H4 (cell line): Measurements from ENCODE around the gene SBF2. TPM values are rescaled to one million over a fixed set of nuclear protein-coding genes. Genes with fewer than 3 reads are reported as not detected.
"Not testable (repeated sequence)": the region's sequence is repeated elsewhere in the genome, so short reads cannot be mapped to it uniquely, and the experiment has no call there.

ENCODE experiments used
- DNase-seq: peaks from one replicate; pipeline ENCODE4 v3.0.0-alpha.2; 2015; ENCODE audit warnings: low spot score
- total RNA-seq: library from RNA; depleted of rRNA; stranded (reverse); fragments of >200 nt; shearing (Covaris generic); gene quantifications from 2 replicates; pipeline ENCODE4 v1.2.3, GENCODE V29; 2014

The SBF2 gene
- total RNA-seq, 1 experiment from 2014 or later, result 27.0 TPM

DNA sequence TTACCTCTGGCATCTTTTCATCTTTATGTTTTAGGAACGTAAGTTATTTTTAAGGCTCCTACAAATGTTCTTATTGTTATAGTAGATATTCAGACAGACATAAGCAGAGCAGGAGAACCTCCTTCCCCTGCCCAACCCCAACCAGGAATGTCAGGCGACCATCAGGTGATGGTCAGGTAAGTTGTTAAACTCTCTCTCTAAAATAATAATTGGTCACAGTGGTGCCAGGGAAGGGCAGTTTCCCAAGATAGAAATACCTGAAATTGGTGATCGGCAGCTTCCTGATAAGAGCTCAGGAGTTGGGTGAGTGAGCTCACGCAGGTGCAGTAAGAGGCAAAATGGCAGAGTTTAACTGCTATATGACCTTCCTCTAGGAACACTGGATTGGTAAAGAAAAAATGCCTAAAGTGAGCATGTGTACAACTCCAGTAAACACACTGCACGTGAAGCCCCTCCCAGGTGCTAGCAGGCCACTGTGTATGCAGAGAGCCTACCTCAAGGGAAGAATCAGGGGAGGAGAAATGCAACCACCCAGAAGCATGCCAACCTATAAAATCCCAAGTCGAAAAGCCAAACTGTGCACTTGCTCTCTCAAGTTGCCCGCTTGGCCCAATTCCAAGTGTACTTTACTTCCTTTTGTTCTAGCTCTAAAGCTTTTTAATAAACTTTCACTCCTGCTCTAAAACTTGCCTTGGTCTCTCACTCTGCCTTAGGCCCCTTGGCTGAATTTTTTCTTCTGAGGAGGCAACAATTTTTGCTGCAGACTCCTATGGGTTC is 273.9 kb downstream of the SBF2 start:
- DNase-seq, result no peak

- no peak for DNase-seq
Observed at GRCh38 chr11:10017911-10018310, 276.1 kb downstream of the SBF2 start.

GRCh38 chr11:10017050-10017449 is 277.0 kb downstream of the SBF2 start:
- no peak for DNase-seq

DNA sequence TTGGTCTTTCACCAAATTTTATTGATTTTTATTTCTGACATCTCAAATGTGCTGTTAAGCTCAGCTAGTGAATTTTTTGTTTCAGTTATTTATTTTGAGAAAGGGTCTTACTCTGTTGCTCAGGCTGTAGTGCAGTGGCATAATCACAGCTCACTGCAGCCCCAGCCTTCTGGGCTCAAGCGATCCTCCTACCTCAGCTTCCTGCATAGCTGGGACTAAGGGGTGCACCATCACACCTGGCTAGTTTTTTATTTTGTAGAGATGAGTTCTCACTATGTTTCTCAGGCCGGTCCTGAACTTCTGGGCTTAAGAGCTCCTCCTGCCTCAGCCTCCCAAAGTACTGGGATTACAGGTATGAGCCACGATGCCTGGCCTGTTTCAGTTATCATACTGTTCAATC is 282.0 kb downstream of the SBF2 start:
- no peak for DNase-seq

- DNase-seq, result no peak
Observed at GRCh38 chr11:10005955-10006525, 288.0 kb downstream of the SBF2 start.

- DNase-seq, result no peak
Observed at GRCh38 chr11:10004526-10005113, 289.4 kb downstream of the SBF2 start.

DNA sequence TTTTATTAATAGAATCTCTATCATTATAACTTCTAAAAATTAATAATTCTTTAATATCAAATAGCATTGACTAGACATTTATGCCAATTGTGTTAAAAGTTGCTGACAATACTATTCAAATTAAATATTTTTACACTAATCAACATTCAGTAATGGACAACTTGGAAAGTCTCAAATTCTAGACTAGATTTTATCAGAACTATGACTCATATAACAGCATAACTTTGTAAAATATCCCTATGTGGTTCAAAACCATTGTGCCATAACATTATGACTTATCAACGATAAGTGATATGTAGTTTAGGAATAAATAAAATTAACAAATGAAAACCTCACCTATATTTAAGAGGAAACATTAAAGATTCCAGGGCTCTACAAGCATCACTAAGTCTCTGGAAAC is 291.8 kb downstream of the SBF2 start:
- no peak for DNase-seq

GRCh38 chr11:9992306-9992705 is 301.7 kb downstream of the SBF2 start:
- no peak for DNase-seq

- DNase-seq, result no peak
Observed at GRCh38 chr11:9990221-9990973, 303.6 kb downstream of the SBF2 start.

DNA sequence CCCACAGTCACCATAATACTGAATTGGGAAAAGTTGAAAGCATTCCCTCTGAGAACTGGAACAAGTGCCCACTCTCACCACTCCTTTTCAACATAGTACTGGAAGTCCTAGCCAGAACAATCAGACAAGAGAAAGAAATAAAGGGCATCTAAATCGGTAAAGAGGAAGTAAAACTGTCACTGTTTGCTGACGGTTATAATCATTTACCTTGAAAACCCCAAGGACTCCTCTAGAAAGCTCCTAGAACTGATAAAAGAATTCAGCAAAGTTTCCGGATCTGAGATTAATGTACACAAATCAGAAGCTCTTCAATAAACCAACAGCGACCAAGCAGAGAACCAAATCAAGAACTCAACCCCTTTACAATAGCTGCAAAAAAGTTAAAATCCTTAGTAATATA is 306.7 kb downstream of the SBF2 start:
- not testable (repeated sequence) for DNase-seq

- peak; percentile 93 for DNase-seq
Observed at GRCh38 chr11:9982796-9983579, 311.0 kb downstream of the SBF2 start.

GRCh38 chr11:9982127-9982795 is 311.8 kb downstream of the SBF2 start:
- DNase-seq, result peak; percentile 26

- DNase-seq, result no peak
Observed at GRCh38 chr11:9980931-9981330, 313.1 kb downstream of the SBF2 start.

DNA sequence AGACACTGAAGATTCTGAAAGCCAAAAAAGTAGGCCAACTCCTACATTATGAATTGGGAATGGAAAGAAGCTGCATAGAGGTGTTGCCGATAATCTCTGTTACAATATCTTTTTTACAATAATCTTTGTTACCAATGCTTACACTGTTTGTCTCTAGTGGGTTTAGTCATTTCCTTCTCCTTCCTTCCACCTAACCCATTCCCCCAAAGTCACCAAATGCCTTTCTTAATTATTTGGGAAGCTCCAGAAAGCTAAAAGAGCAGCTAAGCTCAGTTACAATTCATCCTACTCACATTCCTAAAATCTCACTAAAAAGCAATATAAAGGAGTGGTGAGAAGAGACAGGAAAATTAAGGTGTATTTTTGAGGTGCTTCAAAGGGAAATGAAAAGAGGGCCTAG is 316.5 kb downstream of the SBF2 start:
- DNase-seq, result no peak

DNA sequence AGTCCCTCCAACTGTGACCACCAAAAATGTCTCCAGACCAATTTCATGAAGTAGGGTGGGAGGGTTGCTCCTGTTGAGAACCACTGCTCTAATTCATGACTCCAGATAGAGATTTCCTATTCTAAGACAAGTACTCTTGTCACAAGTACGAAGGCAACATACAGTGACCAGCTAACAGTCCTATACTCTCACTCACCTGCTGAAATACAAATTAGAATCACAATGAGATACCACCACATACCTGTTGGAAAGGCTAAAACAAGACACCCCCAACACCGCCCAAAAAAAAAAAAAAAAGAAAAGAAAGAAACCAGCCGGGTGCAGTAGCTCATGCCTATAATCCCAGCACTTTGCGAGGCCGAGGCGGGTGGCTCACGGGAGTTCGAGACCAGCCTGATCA is 319.6 kb downstream of the SBF2 start:
- DNase-seq, result no peak

GRCh38 chr11:9973921-9974320 is 320.1 kb downstream of the SBF2 start:
- DNase-seq, result no peak

DNA sequence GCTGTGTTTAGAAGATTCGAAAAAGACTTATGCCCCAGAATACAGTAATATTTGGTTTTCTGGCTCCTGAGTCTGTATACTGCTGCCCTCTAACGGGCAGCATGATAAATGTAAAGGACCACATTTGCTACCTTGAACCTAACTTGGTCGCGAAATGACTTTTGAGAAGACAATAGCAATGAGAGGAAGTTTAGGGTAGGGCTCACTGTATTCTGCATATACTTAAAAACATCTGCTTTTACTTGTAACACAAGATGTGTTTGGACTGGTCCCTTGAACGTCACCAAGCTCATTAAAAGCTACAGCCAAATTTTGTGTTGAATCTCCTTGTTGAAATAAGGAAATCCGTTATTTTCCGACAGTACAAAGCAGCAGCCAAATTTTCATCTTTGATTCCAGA is 321.0 kb downstream of the SBF2 start:
- DNase-seq, result peak; percentile 46

GRCh38 chr11:9971894-9972293 is 322.1 kb downstream of the SBF2 start:
- no peak for DNase-seq

DNA sequence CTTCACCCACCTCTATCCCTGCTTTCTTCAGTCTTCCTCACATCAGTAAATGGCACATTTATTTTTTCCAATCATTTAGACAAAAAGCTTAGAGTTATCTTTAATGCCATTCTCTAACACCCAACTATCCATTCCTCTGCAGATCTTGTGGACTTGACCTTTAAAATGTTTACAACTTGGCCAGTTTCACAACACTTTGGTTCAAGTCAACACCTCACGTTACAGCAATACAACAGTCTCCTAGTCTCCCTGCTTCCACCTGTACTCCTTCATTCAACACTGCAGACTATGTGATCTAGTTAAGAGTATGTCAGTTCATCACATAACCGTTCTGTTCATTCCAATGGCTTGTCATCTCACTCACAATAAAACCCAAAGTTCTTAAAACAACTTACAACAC is 325.0 kb downstream of the SBF2 start:
- no peak for DNase-seq

GRCh38 chr11:9962722-9963121 is 331.3 kb downstream of the SBF2 start:
- no peak for DNase-seq

- no peak for DNase-seq
Observed at GRCh38 chr11:9957072-9957471, 336.9 kb downstream of the SBF2 start.
